ENCODE data around the gene GNAI3.

- no peak for TF ChIP-seq CTCF (IDR thresholded peaks at IDR 0.05)
- TF ChIP-seq POLR2A (IDR thresholded peaks at IDR 0.05): no peak
- no peak for TF ChIP-seq POLR2AphosphoS5 (IDR thresholded peaks at IDR 0.05; ENCODE audit: insufficient read depth in 1 of 2, low read depth in 1 of 2)
These were observed 81.1 kb downstream of the GNAI3 start for GRCh38 chr1:109629372-109630030.

Data from vagina (tissue), 2 donors.